Measurements from ENCODE around the gene AP1M1.

GRCh38 chr19:16203256-16204004 is 5.7 kb downstream of the AP1M1 start:
- no peak for TF ChIP-seq POLR2A (IDR thresholded peaks at IDR 0.05)
- TF ChIP-seq, protein P1, sequence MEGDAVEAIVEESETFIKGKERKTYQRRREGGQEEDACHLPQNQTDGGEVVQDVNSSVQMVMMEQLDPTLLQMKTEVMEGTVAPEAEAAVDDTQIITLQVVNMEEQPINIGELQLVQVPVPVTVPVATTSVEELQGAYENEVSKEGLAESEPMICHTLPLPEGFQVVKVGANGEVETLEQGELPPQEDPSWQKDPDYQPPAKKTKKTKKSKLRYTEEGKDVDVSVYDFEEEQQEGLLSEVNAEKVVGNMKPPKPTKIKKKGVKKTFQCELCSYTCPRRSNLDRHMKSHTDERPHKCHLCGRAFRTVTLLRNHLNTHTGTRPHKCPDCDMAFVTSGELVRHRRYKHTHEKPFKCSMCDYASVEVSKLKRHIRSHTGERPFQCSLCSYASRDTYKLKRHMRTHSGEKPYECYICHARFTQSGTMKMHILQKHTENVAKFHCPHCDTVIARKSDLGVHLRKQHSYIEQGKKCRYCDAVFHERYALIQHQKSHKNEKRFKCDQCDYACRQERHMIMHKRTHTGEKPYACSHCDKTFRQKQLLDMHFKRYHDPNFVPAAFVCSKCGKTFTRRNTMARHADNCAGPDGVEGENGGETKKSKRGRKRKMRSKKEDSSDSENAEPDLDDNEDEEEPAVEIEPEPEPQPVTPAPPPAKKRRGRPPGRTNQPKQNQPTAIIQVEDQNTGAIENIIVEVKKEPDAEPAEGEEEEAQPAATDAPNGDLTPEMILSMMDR (IDR thresholded peaks at IDR 0.05) = no peak
